Lower lobe of right lung (tissue), 2 donors: ENCODE measurements around the gene ADGRL3. TPM values are rescaled to one million over a fixed set of nuclear protein-coding genes. Genes with fewer than 3 reads are reported as not detected.

Experiments
- ATAC-seq, 2 donors: fragments of 200-7000 bp; cut with Tn5 transposase; one replicate each; pipeline ENCODE4 v1.9.1; 2020 to 2022; ENCODE audit warnings: mild to moderate bottlenecking in 2 of 2, moderate library complexity in 2 of 2
- DNase-seq: peaks from one replicate; pipeline ENCODE4 v3.0.0-alpha.2; 2020
- H3K27ac ChIP-seq: fragments of 200-600 bp; one replicate; pipeline ENCODE4 v1.8.0; 2022
- H3K27me3 ChIP-seq: fragments of 200-600 bp; one replicate; pipeline ENCODE4 v1.8.0; 2022; ENCODE audit warnings: low read depth
- H3K36me3 ChIP-seq: fragments of 200-600 bp; one replicate; pipeline ENCODE4 v1.8.0; 2022; ENCODE audit warnings: mild to moderate bottlenecking
- H3K4me1 ChIP-seq: fragments of 200-600 bp; one replicate; pipeline ENCODE4 v1.8.0; 2022
- H3K4me3 ChIP-seq: fragments of 200-600 bp; one replicate; pipeline ENCODE4 v1.8.0; 2022; ENCODE audit warnings: mild to moderate bottlenecking
- H3K9me3 ChIP-seq: fragments of 200-600 bp; one replicate; pipeline ENCODE4 v1.8.0; 2022
- intact Hi-C: fragments of 100-400 bp; cut with DNase I; formaldehyde crosslinking; loops from one replicate; pipeline ENCODE4 v1.11.0; 2022
- total RNA-seq: library from RNA; stranded (reverse); fragmentation: NEBNext Ultra II Directional; extraction: Animal tissue kit (Norgen Biotek cat#: 25700); gene quantifications from one replicate; pipeline ENCODE4 v1.2.1, GENCODE V29; 2021
- TF ChIP-seq, protein P1 (sequence below): fragments of 200-600 bp; IDR thresholded peaks from one replicate; pipeline ENCODE4 v1.8.0; 2022; ENCODE audit warnings: antibody characterized with exemption, mild to moderate bottlenecking
- donor health status: DM: no; HTN: yes; CAD: no; lungs with severe emphysema.

ADGRL3 gene
- total RNA-seq, 1 donor from 2014 or later, result 6.0 TPM

DNA sequence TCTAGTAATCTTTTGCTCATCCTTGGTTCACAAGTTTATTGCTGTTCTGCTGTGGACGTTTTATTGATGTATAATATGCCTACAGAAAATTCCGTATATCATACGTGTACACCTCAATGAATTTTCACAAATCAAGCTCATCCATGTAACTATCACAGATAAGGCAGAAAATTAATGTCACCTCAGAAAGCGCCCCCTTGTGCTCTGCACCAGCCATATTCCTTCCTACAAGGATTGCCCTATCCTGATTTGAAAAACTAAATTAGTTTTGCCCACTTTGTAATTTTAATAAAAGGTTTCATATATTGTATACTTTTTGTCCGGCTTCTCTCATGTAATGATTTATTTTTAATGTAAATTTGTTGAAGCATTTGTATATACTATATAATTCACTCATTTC lies 390.8 kb downstream of the ADGRL3 start:
- Histone ChIP-seq H3K27ac (no peak overlapping the region), H3K36me3 (no peaks in the 10 kb centered on the region), H3K9me3 (no peaks in the 10 kb centered on the region), H3K4me1 (no peaks in the 10 kb centered on the region), H3K27me3 (no peaks in the 10 kb centered on the region), H3K4me3 (no peak overlapping the region)
- ATAC-seq (no peak), DNase-seq (no peak)
- intact Hi-C loops, result no loop called here
- TF ChIP-seq, protein P1, sequence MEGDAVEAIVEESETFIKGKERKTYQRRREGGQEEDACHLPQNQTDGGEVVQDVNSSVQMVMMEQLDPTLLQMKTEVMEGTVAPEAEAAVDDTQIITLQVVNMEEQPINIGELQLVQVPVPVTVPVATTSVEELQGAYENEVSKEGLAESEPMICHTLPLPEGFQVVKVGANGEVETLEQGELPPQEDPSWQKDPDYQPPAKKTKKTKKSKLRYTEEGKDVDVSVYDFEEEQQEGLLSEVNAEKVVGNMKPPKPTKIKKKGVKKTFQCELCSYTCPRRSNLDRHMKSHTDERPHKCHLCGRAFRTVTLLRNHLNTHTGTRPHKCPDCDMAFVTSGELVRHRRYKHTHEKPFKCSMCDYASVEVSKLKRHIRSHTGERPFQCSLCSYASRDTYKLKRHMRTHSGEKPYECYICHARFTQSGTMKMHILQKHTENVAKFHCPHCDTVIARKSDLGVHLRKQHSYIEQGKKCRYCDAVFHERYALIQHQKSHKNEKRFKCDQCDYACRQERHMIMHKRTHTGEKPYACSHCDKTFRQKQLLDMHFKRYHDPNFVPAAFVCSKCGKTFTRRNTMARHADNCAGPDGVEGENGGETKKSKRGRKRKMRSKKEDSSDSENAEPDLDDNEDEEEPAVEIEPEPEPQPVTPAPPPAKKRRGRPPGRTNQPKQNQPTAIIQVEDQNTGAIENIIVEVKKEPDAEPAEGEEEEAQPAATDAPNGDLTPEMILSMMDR, result no peak

DNA sequence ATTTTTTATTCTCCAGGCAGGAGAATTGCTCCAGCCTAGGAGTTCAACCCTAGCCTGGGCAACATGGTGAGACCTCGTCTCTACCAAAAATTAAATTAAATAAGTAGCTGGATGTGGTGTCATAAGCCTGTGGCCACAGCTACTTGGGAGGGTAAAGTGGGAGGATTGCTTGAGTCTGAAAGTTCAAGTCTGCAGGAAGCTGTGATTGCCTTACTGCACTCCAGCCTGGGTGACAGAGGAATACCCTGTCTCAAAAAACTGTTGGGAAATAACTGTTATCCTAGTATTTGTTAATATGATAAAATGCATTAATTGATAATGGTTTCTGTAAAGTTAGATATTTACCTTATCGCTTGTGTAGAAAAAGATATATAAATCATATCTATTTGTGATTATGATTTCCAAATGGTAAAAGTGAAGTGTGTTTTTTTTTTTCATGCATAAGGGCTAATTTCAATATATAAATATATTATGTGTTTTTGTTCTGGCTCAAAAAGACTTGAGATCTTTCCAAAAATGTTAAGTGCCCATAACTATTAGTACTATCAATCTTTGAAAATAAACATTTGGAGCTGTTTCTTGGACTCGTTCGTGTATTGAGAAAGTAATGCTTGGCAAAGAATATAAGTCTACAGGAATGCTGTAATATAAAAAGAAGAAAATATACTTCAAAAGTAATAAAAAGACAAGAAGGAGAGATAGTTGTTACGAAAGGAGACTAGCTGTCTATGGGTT lies 396.6 kb downstream of the ADGRL3 start:
- no peaks in the 10 kb centered on the region for H3K27me3 ChIP-seq
- intact Hi-C loops, result no loop called here
- TF ChIP-seq, protein P1, result no peak
- H3K36me3 ChIP-seq, result no peaks in the 10 kb centered on the region
- H3K4me3 ChIP-seq, result no peak overlapping the region
- no peaks in the 10 kb centered on the region for H3K9me3 ChIP-seq
- DNase-seq (no peak), ATAC-seq (no peak)
- H3K4me1 ChIP-seq, result no peaks in the 10 kb centered on the region
- no peak overlapping the region for H3K27ac ChIP-seq

DNA sequence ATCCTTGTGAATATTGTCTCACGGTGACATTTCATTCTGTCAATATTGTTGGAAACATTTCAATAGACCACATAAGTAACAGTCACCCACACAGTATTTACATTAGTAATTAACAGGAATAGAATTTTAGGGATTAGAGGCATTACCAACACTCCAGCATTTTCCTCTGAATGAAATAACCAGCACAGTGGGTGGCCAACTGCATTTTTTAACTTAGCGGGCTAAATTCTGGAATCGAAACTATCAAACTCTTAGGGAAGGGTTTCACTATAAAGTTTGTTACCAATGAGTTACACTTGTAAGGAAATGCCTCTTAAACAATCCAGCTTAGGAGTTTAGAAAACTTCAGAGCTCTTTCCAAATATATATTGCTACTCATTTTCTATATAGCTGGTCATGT lies 403.0 kb downstream of the ADGRL3 start:
- Histone ChIP-seq H3K4me3 (no peak overlapping the region), H3K9me3 (no peaks in the 10 kb centered on the region), H3K27me3 (no peaks in the 10 kb centered on the region), H3K27ac (no peak overlapping the region), H3K36me3 (no peaks in the 10 kb centered on the region), H3K4me1 (no peaks in the 10 kb centered on the region)
- TF ChIP-seq, protein P1, result no peak
- intact Hi-C loops, result no loop called here
- no peak for ATAC-seq
- DNase-seq, result no peak

DNA sequence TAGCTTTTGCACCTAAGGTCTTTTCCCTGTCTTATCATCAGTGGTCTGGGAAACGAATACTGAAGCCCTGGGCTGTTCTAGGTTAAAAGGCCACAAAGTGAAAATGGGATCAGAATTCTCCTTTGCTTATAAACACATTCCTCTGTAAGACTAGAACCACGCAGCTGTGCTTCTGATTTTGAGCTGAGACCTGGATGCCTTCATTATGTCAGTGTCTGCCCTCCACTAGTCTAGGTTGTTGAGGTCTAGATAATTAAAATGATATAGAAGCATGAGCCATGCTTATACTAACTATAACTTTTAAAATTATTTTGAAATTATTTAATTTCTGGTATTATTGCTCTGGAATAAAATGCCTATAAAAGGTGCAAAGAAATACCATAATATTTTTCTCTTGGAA lies 403.9 kb downstream of the ADGRL3 start:
- Histone ChIP-seq H3K27ac (no peak overlapping the region), H3K9me3 (no peaks in the 10 kb centered on the region), H3K4me1 (no peaks in the 10 kb centered on the region), H3K36me3 (no peaks in the 10 kb centered on the region), H3K4me3 (no peak overlapping the region), H3K27me3 (no peaks in the 10 kb centered on the region)
- no peak for ATAC-seq
- TF ChIP-seq, protein P1, result no peak
- no peak for DNase-seq
- intact Hi-C loops, result no loop called here

DNA sequence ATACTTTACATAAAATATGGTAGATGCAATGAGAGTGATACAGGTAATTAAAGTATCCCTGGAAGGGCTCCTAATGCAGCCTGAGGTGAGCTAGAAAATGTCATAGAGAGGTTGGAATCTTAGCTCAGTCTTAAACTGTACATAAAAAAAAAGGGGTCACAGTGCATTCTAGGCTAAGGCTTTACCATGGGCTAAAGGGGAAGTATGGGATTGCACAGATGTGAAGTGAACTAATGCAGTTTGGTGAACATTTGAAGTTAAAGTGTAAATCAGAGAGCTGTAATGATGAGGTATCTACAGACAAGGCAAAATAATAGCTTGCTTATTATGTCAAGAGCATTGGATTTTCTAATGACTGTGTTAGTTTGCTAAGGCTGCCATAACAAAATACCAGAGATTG lies 405.9 kb downstream of the ADGRL3 start:
- ATAC-seq, result peak; percentile 40 to 55
- intact Hi-C loops, result no loop called here
- DNase-seq, result no peak
- Histone ChIP-seq H3K36me3 (no peaks in the 10 kb centered on the region), H3K27ac (no peak overlapping the region), H3K9me3 (no peaks in the 10 kb centered on the region), H3K4me3 (no peak overlapping the region), H3K4me1 (no peaks in the 10 kb centered on the region), H3K27me3 (no peaks in the 10 kb centered on the region)
- TF ChIP-seq, protein P1, result no peak
